Islet precursor cell (in vitro differentiated cells): ENCODE data around the gene USP27X.

Experiments used
- DNase-seq: peaks from one replicate; pipeline ENCODE4 v3.0.0-alpha.2; 2018

The USP27X gene

GRCh38 chrX:49892542-49892941 is 13.3 kb downstream of the USP27X start:
- DNase-seq: no peak

GRCh38 chrX:49896951-49897350 is 17.7 kb downstream of the USP27X start:
- DNase-seq: no peak

DNA sequence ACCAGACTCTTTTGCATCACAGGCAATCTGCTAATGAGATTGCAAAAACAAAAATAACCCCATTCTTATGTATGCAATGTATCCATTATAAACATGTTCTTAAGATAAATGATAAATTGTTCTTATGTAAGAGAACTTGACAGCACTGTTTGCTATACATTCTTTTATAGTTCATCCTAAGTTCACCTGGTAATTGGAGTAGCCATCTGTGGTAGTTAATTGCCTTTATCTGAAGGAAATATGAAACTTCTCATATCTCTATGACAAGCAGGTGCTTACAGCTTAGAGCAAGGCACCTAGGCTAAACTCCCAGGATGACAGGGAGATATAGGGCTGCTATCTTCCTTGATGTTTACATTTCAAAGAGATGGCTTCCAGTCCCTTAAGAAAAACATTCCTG is 21.8 kb downstream of the USP27X start:
- DNase-seq: no peak

DNA sequence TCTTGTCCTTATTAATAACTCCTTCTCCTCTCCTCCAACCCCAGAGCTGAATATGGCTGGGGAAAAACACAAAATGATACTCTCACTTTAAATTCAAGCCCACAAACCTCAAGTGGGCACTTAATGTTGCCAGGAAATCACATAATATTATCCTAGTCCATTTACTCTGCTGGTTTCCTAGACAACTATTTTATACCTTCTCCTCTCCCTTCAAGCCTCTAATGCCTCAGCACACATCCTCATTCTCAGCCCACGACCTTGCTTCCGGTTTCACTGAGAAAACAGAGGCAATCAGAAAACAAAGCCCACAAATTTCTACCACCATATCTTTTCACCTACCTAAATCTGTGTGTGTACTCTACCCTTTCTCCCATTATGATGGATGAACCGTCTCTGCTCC is 31.1 kb downstream of the USP27X start:
- no peak for DNase-seq

DNA sequence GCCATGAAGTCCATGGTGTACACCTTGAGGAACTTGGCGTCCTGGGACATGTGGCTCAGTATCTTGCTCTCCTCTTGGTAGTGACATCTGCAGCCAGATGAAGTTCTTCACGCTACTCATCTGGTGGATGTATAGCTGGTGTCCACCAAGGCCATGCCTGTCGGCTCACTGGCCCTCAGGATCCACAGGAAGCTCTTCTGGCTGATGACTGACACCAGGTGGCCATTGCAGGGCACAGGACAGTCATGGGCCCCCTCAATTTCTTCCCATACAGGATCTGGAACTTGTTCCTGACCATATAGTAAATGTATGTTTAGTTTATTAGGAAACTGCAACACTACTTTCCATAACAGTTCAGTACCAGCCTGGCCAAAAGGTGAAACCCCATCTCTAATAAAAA is 32.8 kb downstream of the USP27X start:
- DNase-seq: no peak

DNA sequence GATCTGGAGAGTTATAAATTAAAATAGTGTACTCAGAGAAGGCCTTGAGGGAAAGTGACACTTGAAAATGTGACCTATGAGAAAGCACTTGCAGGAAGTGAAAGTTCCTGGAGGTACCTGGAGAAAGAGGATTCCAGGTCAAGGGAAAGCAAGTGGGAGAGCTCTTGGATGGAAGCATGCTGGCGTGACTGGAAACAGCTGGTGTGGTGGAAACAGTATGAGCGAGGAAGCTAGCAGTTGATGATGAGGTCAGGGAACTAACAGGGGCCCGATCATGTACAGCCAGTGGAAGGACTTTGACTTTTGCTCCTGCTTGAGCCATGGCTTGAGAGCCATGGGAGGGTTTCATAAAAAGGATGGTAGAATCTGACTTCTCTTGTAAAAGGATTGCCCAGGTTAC is 33.6 kb downstream of the USP27X start:
- DNase-seq: no peak

- peak; percentile 56 for DNase-seq
These were observed 36.3 kb downstream of the USP27X start for GRCh38 chrX:49915361-49916222.

GRCh38 chrX:49919617-49920016 is 40.3 kb downstream of the USP27X start:
- DNase-seq: no peak

GRCh38 chrX:49921109-49921508 is 41.8 kb downstream of the USP27X start:
- no peak for DNase-seq

- peak; percentile 98 for DNase-seq
These were observed 43.3 kb downstream of the USP27X start, which contains the start of gene CLCN5 for GRCh38 chrX:49922291-49923241. Gene CLCN5 (plus strand): TSS chrX:49922596. CDS start chrX:49925299, 2,703 bp downstream.

GRCh38 chrX:49925176-49925575 is 45.9 kb downstream of the USP27X start:
- DNase-seq: no peak

- no peak for DNase-seq
These were observed 50.8 kb downstream of the USP27X start for GRCh38 chrX:49930039-49930438.
